Erythroblast (primary cell): ENCODE measurements around the gene FCHSD2.

Source experiments
- GATA1 ChIP-seq: IDR thresholded peaks from 2 replicates; pipeline ENCODE4 v1.6.1; 2011; ENCODE audit warnings: low read depth, mild to moderate bottlenecking, control low read depth, low read length, moderate library complexity
- POLR2A ChIP-seq: IDR thresholded peaks from 2 replicates; pipeline ENCODE4 v1.6.1; 2011; ENCODE audit warnings: mild to moderate bottlenecking, low read length

GRCh38 chr11:73047773-73048371 is 94.2 kb downstream of the FCHSD2 start:
- no peak for TF ChIP-seq POLR2A
- no peak for TF ChIP-seq GATA1
